D721Med (cell line): Measurements from ENCODE around the gene BICC1.

Experiments
- DNase-seq: peaks from one replicate; pipeline ENCODE4 v3.0.0; 2011; ENCODE audit warnings: low spot score; ENCODE audit not compliant: insufficient read length
- FAIRE-seq: peaks from 2 replicates; lab custom pipeline; 2011; peaks lifted over from hg19 to GRCh38; lab: Jason Lieb, UNC
- CTCF ChIP-seq: IDR thresholded peaks from 2 replicates; pipeline ENCODE4 v1.5.1; 2012; ENCODE audit warnings: mild to moderate bottlenecking, control low read depth; ENCODE audit not compliant: insufficient read depth; ENCODE audit errors: missing control alignments

BICC1 gene

GRCh38 chr10:58475322-58476277 is 37.1 kb upstream of the BICC1 start:
- DNase-seq, result no peak
- FAIRE-seq, result no peak
- no peak for TF ChIP-seq CTCF

DNA sequence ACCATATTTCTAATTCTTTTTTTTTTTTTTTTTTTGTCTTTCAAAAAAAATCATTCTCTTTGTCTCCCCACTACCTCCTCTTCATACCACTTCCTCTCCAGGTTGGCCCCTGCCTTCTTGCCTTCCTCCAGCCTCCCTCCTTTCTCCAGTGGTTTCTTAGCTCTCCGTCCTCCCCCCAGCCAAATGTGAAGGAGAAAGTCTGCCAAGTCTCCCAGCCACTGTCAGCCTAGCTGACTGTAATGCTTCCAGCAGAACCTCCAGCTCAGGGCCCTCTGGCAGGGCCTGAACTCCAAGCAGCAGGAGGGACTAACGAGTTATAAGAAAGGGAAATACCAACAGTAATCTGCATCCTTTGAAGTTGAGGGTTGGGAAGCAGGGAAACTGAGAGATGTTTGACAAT is 35.5 kb upstream of the BICC1 start:
- FAIRE-seq, result no peak
- no peak for DNase-seq
- no peak for TF ChIP-seq CTCF

- FAIRE-seq (no peak), DNase-seq (no peak)
- TF ChIP-seq CTCF, result no peak
Measured at GRCh38 chr10:58477902-58478301, 34.8 kb upstream of the BICC1 start.

- DNase-seq (no peak), FAIRE-seq (no peak)
- TF ChIP-seq CTCF, result no peak
Measured at GRCh38 chr10:58479045-58479444, 33.6 kb upstream of the BICC1 start.

GRCh38 chr10:58480321-58480720 is 32.4 kb upstream of the BICC1 start:
- FAIRE-seq, result no peak
- TF ChIP-seq CTCF, result no peak
- DNase-seq, result no peak

GRCh38 chr10:58481569-58482109 is 31.0 kb upstream of the BICC1 start:
- TF ChIP-seq CTCF, result no peak
- no peak for DNase-seq
- FAIRE-seq, result no peak

DNA sequence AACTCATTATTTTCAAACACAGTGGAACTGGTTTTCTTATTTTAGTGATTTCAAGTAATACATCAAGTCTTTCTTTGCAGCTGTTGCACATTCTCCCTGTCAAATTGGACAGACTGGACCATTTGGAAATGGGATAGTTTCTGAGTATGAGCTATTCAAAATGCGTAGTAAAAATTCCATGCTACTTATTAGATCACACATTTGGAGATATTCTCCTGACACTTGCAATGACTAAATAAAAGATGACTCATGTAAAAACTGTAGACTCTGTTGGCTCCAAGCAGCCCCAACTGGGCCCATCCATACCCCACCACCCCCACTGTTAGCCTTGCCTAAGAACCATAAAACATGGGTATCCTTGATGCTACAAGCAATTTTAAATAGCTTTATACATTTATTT is 25.9 kb upstream of the BICC1 start:
- DNase-seq (no peak), FAIRE-seq (no peak)
- no peak for TF ChIP-seq CTCF
